Transverse colon (tissue), 4 donors: Measurements from ENCODE around the gene DNAJC1.

ENCODE experiments used
- CTCF ChIP-seq, 5 experiments: fragments of 200-600 bp in 3 of 5; fragments of 450-650 bp in 2 of 5; sonication (generic) in 3 of 5; IDR thresholded peaks; 1 replicate in 2 of 5; 2 replicates in 3 of 5; pipeline ENCODE4 v1.5.1; 2016 to 2017; ENCODE audit warnings: antibody characterized with exemption in 5 of 5, inconsistent platforms in 3 of 5, mild to moderate bottlenecking in 2 of 5, moderate library complexity in 1 of 5
- EP300 ChIP-seq: sonication (generic); formaldehyde crosslinking; IDR thresholded peaks from one replicate; pipeline ENCODE4 v1.6.1; 2017; ENCODE audit warnings: antibody characterized with exemption, low read depth
- POLR2A ChIP-seq: fragments of 450-650 bp; IDR thresholded peaks from one replicate; pipeline ENCODE4 v1.6.1; 2016; ENCODE audit warnings: antibody characterized with exemption, mild to moderate bottlenecking, moderate library complexity
- POLR2AphosphoS5 ChIP-seq, 3 donors: sonication (generic); formaldehyde crosslinking; IDR thresholded peaks; one replicate each; pipeline ENCODE4 v1.6.1; 2016; ENCODE audit warnings: antibody characterized with exemption in 3 of 3

- TF ChIP-seq CTCF (IDR thresholded peaks at IDR 0.05) (no peak), EP300 (no peak), POLR2A (no peak), POLR2AphosphoS5 (IDR thresholded peaks at IDR 0.05) (no peak)
Observed at GRCh38 chr10:21980691-21981090, 22.8 kb downstream of the DNAJC1 start.
